Thoracic aorta endothelial cell (primary cell): Measurements from ENCODE around the gene SRGAP3. TPM values are rescaled to one million over a fixed set of nuclear protein-coding genes. Genes with fewer than 3 reads are reported as not detected.

Experiments used
- small RNA-seq: library from RNA; depleted of rRNA; stranded (forward); fragments of <200 nt; gene quantifications from one replicate; pipeline ENCODE3, GENCODE V24; 2012
- total RNA-seq: library from RNA; depleted of rRNA; stranded (reverse); fragments of >200 nt; gene quantifications from 2 replicates; pipeline ENCODE4 v1.2.3, GENCODE V29; 2012

The SRGAP3 gene
- under 0.01 and 0.53 TPM in 2 replicates for total RNA-seq

GRCh38 chr3:9249273-9250192 is at the start of gene SRGAP3:
Gene SRGAP3 (minus strand): TSS chr3:9249646. CDS start chr3:9248951, 695 bp downstream.

DNA sequence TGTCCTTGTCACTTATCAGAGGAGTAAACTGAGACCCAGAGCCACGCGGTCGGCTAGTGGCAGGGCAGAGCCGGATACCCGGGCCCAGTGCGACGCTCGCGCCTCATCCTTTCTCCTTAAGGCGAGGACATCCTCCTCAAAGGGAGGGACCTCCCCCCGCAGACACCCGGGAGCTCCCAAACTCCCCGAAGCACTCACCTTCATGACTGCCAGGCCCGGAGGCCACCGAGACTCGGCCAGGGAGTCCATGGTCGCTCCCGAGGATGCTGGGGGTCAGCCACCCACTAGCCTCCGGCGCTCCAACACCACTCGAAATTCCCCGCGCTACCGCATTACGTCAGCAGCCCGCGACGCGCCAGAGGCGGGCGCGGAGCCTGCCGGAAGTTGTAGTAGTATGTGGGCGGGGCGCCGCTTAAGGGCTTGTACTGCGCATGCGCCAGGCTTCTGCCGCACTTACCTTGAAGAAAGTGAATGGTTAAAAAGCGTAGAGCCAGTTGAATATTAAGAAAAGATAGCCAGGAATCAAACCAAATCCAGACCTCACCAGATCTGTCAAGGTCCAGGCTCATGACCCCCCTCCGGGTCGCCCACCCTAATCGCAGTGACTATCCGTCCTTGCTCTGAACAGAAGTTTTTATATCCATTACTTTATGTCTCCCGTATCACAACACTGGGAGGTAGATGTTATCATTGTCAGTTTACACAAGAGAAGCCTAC is 286.2 kb downstream of the SRGAP3 start, which contains the start of gene RAD18:
RAD18 (minus strand) TSS at position 336 of the 717 bp plus-strand sequence; CDS start at position 249, 87 bp downstream.

Small RNA genes within 50 kb of the gene (small RNA-seq; reads per million reads assigned to genes)
- gene RF00416 = not detected

Other genes with a start within 250 kb of the SRGAP3 start
- 28.3 and 29.4 TPM in 2 replicates for gene THUMPD3, start 113.4 kb upstream of the SRGAP3 start, total RNA-seq
- 123 and 141 TPM in 2 replicates for gene SETD5, start 148.0 kb upstream of the SRGAP3 start, total RNA-seq